ENCODE data around the gene ACVR1B. TPM values are rescaled to one million over a fixed set of nuclear protein-coding genes. Genes with fewer than 3 reads are reported as not detected.

The ACVR1B gene
- total and polyA plus RNA-seq, 2 of the 8 experiments (the other 6 are each of a cell fraction or from before 2014, with no cell fraction given): 16.0 to 19.2 TPM

DNA sequence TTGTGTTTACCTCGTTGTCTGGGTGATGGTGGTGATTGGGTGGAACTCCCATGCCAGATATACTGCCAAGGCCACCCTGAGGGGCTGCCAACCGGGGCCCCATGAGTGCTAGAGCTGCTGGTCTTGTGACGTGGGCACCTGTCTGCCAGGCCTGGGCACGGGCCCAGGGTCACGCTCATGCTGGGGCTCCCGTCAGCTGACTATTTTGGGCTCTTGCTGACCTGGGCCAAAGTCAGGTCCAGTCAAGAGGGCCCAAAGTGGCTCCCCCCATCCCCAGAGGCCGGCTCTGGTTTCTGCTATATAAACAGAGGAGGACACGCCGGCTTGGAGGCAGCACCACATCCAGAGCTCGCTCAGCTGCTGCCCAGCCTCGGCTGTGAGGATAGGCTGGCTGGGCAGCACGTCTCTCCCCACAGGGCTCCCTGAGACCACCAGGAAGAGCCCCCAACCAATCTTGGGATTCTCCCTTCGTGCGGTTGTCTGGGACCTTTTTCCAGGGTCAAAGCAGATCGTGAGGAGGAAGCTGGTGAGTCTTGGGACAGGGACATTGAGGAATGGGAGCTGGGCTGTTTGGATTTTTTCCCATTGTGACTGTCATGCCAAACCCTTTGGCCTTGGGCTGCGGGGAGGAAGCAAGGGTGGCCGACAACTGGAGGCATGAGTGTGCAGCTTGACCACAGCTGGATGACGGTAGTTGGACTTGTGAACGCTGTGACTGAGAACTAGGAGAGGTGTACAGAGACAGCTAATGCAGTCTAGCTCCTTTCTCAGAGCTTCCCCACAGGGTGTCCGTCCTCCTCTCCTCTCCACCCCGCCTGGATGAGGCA, 92.1 kb downstream of the ACVR1B start:
- no peak overlapping the region for H2BK5ac ChIP-seq (ENCODE audit: low read depth, low read length)
- no peak overlapping the region for H3K27ac ChIP-seq (ENCODE audit: low read depth, low read length)
- H3K4me1 ChIP-seq (replicated peaks in 1 of 4; ENCODE audit: control insufficient read depth in 3 of 4, insufficient read depth in 4 of 4, low read length in 3 of 4): peaks cover 0 to 3% (median 0%) of the 10 kb centered on the region in 4 experiments; a peak in 2 of 7 replicates
- H3K23me2 ChIP-seq (ENCODE audit: low read depth, low read length): no peaks in the 10 kb centered on the region
- no peak overlapping the region for H3K23ac ChIP-seq (ENCODE audit: insufficient read length)
- FAIRE-seq: no peak
- TF ChIP-seq POLR2AphosphoS5 (IDR thresholded peaks at IDR 0.05; ENCODE audit: low read depth, low read length): no peak
- no peak overlapping the region for H3K14ac ChIP-seq (ENCODE audit: insufficient read length)
- no peak for DNase-seq (ENCODE audit: low read depth in 1 of 2, low spot score in 2 of 2)
- H2BK15ac ChIP-seq (ENCODE audit: low read length): no peak overlapping the region
- H3K4ac ChIP-seq (replicated peaks; ENCODE audit: insufficient read length, low read depth, low read length): no peak overlapping the region
- peaks cover 0 to 19% of the 10 kb centered on the region in 2 experiments; a peak in 2 of 4 replicates for H3K79me2 ChIP-seq (ENCODE audit: control insufficient read depth in 1 of 2, insufficient read depth in 2 of 2, low read length in 2 of 2)
- H4K5ac ChIP-seq (ENCODE audit: insufficient read length, low read depth, low read length): no peak overlapping the region
- no peak overlapping the region for H3K9ac ChIP-seq (replicated peaks in 1 of 4; ENCODE audit: extremely low read depth in 1 of 4, low read depth in 3 of 4, low read length in 3 of 4)
- no peak overlapping the region for H3K18ac ChIP-seq (ENCODE audit: extremely low read depth, low read length)
- H4K8ac ChIP-seq (ENCODE audit: extremely low read depth, insufficient read depth, low read length): no peak overlapping the region
- peaks cover 4% of the 10 kb centered on the region for H3K79me1 ChIP-seq (ENCODE audit: low read depth, low read length)
- H3K56ac ChIP-seq (replicated peaks; ENCODE audit: insufficient read length, low read depth, low read length): no peak overlapping the region
- no peak overlapping the region for H2BK120ac ChIP-seq (replicated peaks; ENCODE audit: low read depth, low read length)
- H4K91ac ChIP-seq (replicated peaks; ENCODE audit: insufficient read length, low read length): no peak overlapping the region
- no peak overlapping the region for H2BK20ac ChIP-seq (ENCODE audit: low read length)
- H3K27me3 ChIP-seq (replicated peaks in 1 of 4; ENCODE audit: control insufficient read depth in 3 of 4, extremely low read depth in 1 of 4, insufficient read depth in 3 of 4, low read length in 3 of 4): peaks cover 0 to 2% (median under 1%) of the 10 kb centered on the region in 4 experiments; a peak in 3 of 7 replicates
- no peaks in the 10 kb centered on the region for H3K9me3 ChIP-seq (ENCODE audit: insufficient read depth in 2 of 2, low read depth in 1 of 2, low read length in 1 of 2)
- no peak overlapping the region for H3K4me2 ChIP-seq (ENCODE audit: insufficient read depth in 1 of 2, low read depth in 2 of 2, low read length in 2 of 2)
- no peak overlapping the region for H3K4me3 ChIP-seq (ENCODE audit: extremely low read depth in 1 of 4, insufficient read depth in 2 of 4, low read depth in 3 of 4, low read length in 4 of 4)
- ChIA-PET POLR2A (ENCODE audit: partially characterized antibody) (interaction anchor here (0.7 to 2.4 kb wide), 6 partner anchors 9 to 36 kb away, joined by 3 to 11 read pairs (median 4); partner anchors contain the start of genes ATG101 and SMIM41), CTCF (ENCODE audit: partially characterized antibody) (interaction anchor here (0.7 to 15.8 kb wide), 12 partner anchors 15 to 334 kb away, joined by 3 to 294 read pairs (median 6); partner anchors contain the start of genes ATG101 and SMIM41)
- H2AFZ ChIP-seq (ENCODE audit: low read length): no peak overlapping the region
- no peak overlapping the region for H2AK5ac ChIP-seq (ENCODE audit: low read depth, low read length)
- WGBS, 2 experiments (ENCODE audit: extremely low coverage in 1 of 2, insufficient coverage in 1 of 2, insufficient read length in 1 of 2, insufficient replicate concordance in 2 of 2, low coverage in 1 of 2, low lambda C conversion rate in 2 of 2, missing lambda C conversion rate in 1 of 2): 88% methylated on average over 16 of the region's 21 CpGs; no CpG with 5 or more reads in 1 of the 2 experiments
- no peak overlapping the region for H2BK12ac ChIP-seq (ENCODE audit: low read depth, low read length)
- peaks cover 4 to 20% of the 10 kb centered on the region in 2 experiments for H4K20me1 ChIP-seq (replicated peaks in 1 of 2; ENCODE audit: control insufficient read depth in 1 of 2, insufficient read depth in 2 of 2, low read length in 2 of 2)
- H3K36me3 ChIP-seq (ENCODE audit: control insufficient read depth in 2 of 4, insufficient read depth in 4 of 4, low read length in 3 of 4): no peaks in the 10 kb centered on the region; a peak in 2 of 8 replicates
